Right ventricle myocardium superior (tissue), 1 donor: ENCODE measurements around the gene SAMD14. TPM values are rescaled to one million over a fixed set of nuclear protein-coding genes. Genes with fewer than 3 reads are reported as not detected.

ENCODE experiments used
- ATAC-seq: fragments of 200-7000 bp; cut with Tn5 transposase; one replicate; pipeline ENCODE4 v1.9.1; 2020; ENCODE audit warnings: mild to moderate bottlenecking; ENCODE audit not compliant: poor library complexity
- DNase-seq: peaks from one replicate; pipeline ENCODE4 v3.0.0-alpha.2; 2020
- intact Hi-C: fragments of 100-400 bp; cut with DNase I; formaldehyde crosslinking; loops from one replicate; pipeline ENCODE4 v1.11.2; 2022
- total RNA-seq: library from RNA; stranded (reverse); fragmentation: NEBNext Ultra II Directional; extraction: Animal tissue kit (Norgen Biotek cat#: 25700); gene quantifications from one replicate; pipeline ENCODE4 v1.2.1, GENCODE V29; 2021
- donor health status: DM: no; HTN: yes; CAD: no; lungs with severe emphysema.

Gene SAMD14
- total RNA-seq, 1 donor from 2014 or later = 0.78 TPM

DNA sequence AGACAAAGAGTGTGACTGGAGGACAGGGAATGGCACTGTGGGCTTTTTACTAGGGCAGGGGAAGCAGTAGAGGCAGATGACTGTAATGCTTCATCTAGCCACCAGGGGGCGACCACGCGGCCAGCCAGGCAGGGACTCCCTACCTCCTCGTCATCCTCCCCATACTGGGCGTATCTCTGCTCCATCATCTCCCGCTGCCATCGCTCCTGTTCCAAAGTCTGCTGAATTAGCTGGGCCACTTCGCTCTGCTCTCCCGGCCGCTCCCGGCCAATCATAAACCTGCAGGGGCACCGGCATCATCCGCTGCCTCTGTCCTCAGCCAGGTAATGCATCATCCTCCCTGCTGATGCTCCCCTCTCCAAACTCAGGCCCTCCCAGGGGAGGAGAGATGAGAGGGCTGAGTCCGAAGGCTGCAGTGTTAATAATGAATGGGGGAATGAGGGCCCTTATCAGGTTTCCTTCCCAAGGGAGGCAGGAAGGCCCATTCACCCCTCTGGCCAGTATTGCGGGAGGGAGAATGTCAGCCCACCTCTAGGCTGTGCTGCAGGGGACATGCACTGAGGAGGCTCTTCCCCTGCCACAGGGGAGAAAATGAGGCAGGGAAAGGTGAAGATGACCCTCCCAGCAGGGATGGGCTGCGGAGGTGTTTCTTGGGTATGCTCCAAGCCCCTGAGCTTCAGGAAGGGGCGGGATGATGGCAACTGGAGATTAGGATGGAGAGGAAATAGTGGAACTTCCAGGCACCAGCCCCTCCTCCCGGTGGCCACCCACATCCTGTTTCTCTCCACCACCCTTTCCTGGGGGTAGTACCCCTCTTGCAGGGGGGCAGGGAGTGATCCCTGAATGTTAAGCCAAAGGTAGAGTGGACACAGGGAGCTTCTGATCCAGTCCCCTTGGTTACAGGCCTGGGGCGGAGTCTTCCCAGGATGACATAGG, 10.3 kb upstream of the SAMD14 start:
- intact Hi-C loops = no loop called here
- DNase-seq (peak; percentile 88), ATAC-seq (peak; percentile 81)

DNA sequence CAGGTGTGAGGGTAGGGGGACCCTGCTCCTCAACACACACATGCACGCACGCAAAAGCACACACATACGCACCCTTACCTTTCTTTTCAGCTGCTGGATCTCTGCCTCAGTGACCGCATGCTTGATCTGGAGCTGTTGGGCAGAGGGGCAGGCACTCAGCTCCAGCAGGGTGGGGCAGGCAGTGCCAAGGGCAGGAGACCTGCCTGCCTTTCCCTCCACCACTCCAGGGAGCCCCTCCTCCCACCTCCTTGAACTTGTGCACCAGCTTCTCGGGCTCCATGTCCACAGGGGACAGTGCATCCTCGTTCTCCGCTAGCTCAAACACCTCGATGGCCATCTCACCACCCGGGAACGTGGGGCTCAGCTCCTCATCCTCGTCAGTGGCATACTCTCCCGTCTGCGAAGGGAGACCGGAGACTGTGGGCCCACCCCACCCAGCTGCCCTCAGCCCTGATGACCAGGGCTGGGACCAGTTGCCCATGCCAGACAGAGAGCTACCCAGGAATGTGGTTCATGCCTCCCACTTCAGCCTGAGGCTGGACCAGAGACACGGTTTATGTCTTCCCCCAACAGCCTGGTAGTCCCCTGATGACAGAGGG, 9.3 kb upstream of the SAMD14 start:
- DNase-seq (no peak), ATAC-seq (no peak)
- intact Hi-C loops = no loop called here

- intact Hi-C loops = no loop called here
- ATAC-seq (no peak), DNase-seq (no peak)
Measured at GRCh38 chr17:50137042-50137441, 7.1 kb upstream of the SAMD14 start.

- intact Hi-C loops = no loop called here
- no peak for ATAC-seq
- DNase-seq = no peak
Measured at GRCh38 chr17:50136096-50136687, 6.2 kb upstream of the SAMD14 start.

- no peak for DNase-seq
- ATAC-seq = no peak
- intact Hi-C loops = no loop called here
Measured at GRCh38 chr17:50135316-50136095, 5.5 kb upstream of the SAMD14 start.

GRCh38 chr17:50134206-50135110, 4.5 kb upstream of the SAMD14 start:
- ATAC-seq (no peak), DNase-seq (no peak)
- intact Hi-C loops = no loop called here

GRCh38 chr17:50133769-50134099, 3.8 kb upstream of the SAMD14 start:
- DNase-seq (no peak), ATAC-seq (peak; percentile 13)
- intact Hi-C loops = no loop called here

GRCh38 chr17:50133028-50133768, 3.2 kb upstream of the SAMD14 start:
- intact Hi-C loops = no loop called here
- peak; percentile 73 for ATAC-seq
- DNase-seq = no peak

GRCh38 chr17:50132104-50132794, 2.3 kb upstream of the SAMD14 start:
- intact Hi-C loops = no loop called here
- ATAC-seq (no peak), DNase-seq (no peak)

- DNase-seq (no peak), ATAC-seq (no peak)
- intact Hi-C loops = no loop called here
Measured at GRCh38 chr17:50130559-50131305, 772 bp upstream of the SAMD14 start.

DNA sequence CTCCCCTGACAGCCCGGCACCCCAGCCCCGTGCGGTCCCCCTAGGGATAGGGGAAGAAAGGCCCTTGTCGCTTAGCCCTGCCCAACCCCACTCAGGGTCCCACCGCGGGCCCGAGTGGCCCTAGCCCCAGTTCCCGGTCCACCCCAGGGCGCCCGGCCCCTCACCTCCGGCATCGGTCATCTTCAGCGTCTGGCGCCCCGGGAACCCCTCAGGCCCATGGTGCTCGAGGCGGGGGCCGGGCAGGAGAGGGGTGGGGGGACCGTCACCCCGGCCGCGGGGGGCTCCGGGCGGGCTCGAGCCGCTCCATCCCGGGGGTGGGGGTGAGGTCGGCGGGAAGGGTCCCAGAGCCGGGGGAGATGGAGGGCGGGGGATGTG, 620 bp downstream of the SAMD14 start:
- intact Hi-C loops = no loop called here
- ATAC-seq (no peak), DNase-seq (no peak)

DNA sequence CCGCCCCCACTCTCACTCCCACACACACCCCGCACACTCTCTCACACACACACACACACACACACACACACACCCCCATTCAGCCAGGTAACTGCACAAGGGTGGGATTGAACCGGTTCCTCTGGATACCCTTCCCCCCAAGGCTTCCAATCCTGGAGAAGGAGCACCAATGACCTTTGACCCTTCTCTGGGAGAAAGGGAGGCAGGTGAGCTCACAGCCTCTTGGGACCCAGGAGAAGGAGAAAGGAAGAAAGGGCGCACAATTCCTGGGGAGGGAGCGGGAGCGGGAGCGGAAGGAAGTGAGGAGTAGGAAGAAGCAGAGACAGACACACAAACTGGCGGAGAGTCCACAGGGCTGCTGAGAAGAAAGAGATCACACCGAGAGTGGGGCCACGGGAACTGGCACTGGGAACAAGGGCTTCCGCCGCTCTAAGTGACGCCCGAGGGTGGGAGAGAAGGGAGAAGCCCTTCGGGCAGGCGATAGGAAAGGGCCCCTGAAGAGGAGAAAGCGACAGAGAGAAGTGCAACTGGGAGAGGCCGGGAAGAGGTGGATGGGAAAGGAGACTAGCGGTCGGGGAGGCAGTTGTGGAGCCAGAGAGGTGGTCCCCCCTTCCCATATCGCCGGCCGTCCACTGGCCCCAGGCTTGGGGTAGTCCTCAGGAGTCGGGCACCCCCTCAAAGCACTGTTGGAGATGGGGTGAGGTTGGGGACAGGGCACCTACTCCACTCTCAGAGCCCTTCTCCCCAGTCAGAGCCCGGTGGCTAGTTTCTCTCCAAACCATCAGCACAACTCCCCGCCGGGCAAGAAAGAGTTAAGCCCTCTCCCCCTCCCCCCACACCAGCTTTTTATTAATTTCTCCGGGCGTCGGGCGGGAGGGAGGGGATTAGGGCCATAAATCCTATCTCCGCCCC, 1.3 kb downstream of the SAMD14 start:
- intact Hi-C loops = no loop called here
- DNase-seq (no peak), ATAC-seq (no peak)

GRCh38 chr17:50127697-50128361, 2.1 kb downstream of the SAMD14 start:
- DNase-seq (no peak), ATAC-seq (no peak)
- intact Hi-C loops = no loop called here

DNA sequence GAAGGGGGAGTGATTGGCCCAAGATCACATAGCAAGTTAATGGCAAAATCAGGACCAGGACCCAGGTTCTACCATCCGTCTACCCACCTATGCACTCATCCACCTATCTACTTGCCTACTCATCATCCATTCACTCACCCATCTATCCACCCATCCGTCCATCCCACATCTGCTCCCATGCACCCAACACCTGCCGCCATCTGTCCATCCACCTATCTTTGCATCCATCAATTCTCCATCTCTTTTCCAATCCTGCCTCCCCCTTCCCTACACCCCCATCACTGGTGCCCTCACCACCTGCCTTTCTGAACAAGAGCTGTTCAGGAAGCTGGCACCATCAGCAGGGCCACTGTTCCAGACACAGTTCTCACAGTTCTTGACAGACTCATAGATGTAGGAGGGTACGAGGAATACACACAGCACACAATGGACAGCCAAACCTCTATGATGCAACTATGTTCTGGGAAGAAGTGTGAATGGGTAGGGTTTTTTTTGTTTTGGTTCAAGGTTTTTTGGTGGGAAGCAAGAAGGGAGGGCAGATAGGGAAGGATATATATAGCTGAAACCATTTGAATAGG, 4.5 kb downstream of the SAMD14 start:
- ATAC-seq (no peak), DNase-seq (no peak)
- intact Hi-C loops = no loop called here
